Measurements from ENCODE around the gene UBE2O. TPM values are rescaled to one million over a fixed set of nuclear protein-coding genes. Genes with fewer than 3 reads are reported as not detected.

UBE2O gene
- total RNA-seq, 1 experiment from 2014 or later = 68.9 TPM

DNA sequence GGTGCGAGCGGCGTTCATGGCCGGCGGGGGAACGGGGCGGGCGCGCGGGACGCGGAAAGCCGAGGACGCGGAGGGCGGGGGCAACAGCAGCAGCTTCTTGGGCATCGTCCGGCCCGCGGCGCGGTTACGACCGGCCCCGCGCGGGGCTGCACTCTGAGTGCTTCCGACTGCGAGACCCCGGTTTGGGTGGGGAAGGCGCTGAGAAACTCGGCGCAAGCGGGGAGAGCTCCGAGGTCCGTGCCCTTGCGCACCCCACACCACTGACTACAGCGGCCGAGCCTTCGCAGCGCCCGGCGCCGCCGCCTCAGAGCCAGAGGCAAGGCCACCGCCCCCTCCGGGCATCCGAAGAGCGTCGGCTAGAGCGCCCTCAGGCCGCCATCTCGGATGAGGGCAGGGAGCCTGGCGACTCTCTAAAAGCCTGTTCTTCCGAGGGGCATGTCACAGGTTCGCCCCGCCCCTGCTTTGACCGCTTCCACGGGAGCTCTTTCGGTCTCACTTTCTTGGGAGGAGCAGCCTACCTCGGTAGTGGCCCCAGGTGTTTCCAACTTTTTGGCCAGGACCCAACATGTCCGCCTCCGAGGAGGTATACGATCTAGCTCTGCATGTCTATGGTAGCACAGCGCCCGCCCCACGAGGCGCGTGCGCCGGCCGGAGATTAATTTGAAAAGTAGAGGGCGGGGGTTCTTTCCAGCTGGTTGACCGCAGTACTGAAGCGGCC lies 99.2 kb downstream of the UBE2O start, which contains the start of gene PRPSAP1 (continued):
- TF ChIP-seq TEAD4 (CRISPR knock-in tag; IDR thresholded peaks at IDR 0.05) (no peak), ETV6 (CRISPR knock-in tag; IDR thresholded peaks at IDR 0.05) (peak; percentile 33), NR2C2 (CRISPR knock-in tag; IDR thresholded peaks at IDR 0.05) (no peak), ERG (CRISPR knock-in tag; IDR thresholded peaks at IDR 0.05) (no peak), CBFB (CRISPR knock-in tag; IDR thresholded peaks at IDR 0.05; ENCODE audit: low read depth) (no peak), KAT7 (CRISPR knock-in tag; IDR thresholded peaks at IDR 0.05; ENCODE audit: borderline replicate concordance) (0 out of 2 replicates have a peak, but pooled peaks have one; percentile 49)
- TF ChIP-seq, protein P1, sequence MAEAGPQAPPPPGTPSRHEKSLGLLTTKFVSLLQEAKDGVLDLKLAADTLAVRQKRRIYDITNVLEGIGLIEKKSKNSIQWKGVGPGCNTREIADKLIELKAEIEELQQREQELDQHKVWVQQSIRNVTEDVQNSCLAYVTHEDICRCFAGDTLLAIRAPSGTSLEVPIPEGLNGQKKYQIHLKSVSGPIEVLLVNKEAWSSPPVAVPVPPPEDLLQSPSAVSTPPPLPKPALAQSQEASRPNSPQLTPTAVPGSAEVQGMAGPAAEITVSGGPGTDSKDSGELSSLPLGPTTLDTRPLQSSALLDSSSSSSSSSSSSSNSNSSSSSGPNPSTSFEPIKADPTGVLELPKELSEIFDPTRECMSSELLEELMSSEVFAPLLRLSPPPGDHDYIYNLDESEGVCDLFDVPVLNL (CRISPR knock-in tag; IDR thresholded peaks at IDR 0.05; ENCODE audit: borderline replicate concordance, low read depth) = 0 out of 2 replicates have a peak, but pooled peaks have one; percentile 20
- TF ChIP-seq, protein P2, sequence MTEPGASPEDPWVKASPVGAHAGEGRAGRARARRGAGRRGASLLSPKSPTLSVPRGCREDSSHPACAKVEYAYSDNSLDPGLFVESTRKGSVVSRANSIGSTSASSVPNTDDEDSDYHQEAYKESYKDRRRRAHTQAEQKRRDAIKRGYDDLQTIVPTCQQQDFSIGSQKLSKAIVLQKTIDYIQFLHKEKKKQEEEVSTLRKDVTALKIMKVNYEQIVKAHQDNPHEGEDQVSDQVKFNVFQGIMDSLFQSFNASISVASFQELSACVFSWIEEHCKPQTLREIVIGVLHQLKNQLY (CRISPR knock-in tag; IDR thresholded peaks at IDR 0.05) = no peak

DNA sequence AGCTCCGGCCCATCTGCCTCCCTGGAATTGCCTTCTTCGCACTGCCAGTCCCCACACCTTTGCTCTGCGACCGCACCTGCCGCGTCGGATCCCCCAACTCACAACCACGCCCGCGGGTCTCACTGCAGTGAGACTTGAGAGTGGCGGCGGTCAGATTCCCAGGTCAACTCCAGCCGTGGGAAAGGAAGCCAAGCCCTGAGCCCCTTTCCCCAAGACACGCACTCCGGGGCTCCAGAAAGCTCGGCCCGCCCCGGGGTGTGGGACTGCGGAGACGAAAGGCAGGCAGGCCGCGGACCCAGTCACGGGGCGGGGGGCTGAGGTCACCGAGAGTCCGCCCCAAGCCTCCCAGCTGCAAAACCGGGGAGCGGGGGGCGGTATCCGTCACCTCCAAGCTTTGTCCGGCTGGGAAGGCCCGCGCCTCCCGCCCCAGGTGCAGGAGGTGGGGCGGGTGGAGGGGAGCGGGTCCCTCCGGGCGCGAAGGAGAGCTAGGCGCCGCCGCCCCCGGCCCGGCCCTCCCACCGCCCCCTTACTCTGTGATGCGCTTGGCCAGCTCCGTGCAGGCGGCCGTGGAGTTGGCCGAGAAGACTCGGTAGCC lies 99.9 kb downstream of the UBE2O start:
- CTCF ChIA-PET = interaction anchor here (0.6 to 4.4 kb wide), 25 partner anchors 9 to 522 kb away, joined by 3 to 54 read pairs (median 5); partner anchors contain the start of genes CDK3, PRCD, SPHK1 and UBE2O
- peak overlapping the region; percentile 84 for H3K27ac Mint-ChIP-seq
- H3K27me3 Mint-ChIP-seq (ENCODE audit: low read depth) = no peaks in the 10 kb centered on the region
- POLR2A ChIA-PET = interaction anchor here (0.6 to 2.1 kb wide), 7 partner anchors 13 to 567 kb away, joined by 3 to 10 read pairs (median 4); partner anchors contain the start of gene SPHK1
- H3K9me3 Mint-ChIP-seq = no peaks in the 10 kb centered on the region
- peaks cover 27% of the 10 kb centered on the region for H3K4me1 Mint-ChIP-seq
- peak; percentile 12 for ATAC-seq
- H3K36me3 Mint-ChIP-seq = peaks cover 4% of the 10 kb centered on the region; the same call in 1 of the 2 replicates
- no peak for DNase-seq (ENCODE audit: low spot score)
- TF ChIP-seq, protein P3, sequence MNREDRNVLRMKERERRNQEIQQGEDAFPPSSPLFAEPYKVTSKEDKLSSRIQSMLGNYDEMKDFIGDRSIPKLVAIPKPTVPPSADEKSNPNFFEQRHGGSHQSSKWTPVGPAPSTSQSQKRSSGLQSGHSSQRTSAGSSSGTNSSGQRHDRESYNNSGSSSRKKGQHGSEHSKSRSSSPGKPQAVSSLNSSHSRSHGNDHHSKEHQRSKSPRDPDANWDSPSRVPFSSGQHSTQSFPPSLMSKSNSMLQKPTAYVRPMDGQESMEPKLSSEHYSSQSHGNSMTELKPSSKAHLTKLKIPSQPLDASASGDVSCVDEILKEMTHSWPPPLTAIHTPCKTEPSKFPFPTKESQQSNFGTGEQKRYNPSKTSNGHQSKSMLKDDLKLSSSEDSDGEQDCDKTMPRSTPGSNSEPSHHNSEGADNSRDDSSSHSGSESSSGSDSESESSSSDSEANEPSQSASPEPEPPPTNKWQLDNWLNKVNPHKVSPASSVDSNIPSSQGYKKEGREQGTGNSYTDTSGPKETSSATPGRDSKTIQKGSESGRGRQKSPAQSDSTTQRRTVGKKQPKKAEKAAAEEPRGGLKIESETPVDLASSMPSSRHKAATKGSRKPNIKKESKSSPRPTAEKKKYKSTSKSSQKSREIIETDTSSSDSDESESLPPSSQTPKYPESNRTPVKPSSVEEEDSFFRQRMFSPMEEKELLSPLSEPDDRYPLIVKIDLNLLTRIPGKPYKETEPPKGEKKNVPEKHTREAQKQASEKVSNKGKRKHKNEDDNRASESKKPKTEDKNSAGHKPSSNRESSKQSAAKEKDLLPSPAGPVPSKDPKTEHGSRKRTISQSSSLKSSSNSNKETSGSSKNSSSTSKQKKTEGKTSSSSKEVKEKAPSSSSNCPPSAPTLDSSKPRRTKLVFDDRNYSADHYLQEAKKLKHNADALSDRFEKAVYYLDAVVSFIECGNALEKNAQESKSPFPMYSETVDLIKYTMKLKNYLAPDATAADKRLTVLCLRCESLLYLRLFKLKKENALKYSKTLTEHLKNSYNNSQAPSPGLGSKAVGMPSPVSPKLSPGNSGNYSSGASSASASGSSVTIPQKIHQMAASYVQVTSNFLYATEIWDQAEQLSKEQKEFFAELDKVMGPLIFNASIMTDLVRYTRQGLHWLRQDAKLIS (CRISPR knock-in tag; IDR thresholded peaks at IDR 0.05; ENCODE audit: borderline replicate concordance) = no peak
- no peak for TF ChIP-seq NR1H2 (CRISPR knock-in tag; IDR thresholded peaks at IDR 0.05)
- TF ChIP-seq ZNF219 (CRISPR knock-in tag; IDR thresholded peaks at IDR 0.05; ENCODE audit: borderline replicate concordance) = no peak
- TF ChIP-seq ZNF121 (CRISPR knock-in tag; IDR thresholded peaks at IDR 0.05) = no peak
- TF ChIP-seq, protein P4, sequence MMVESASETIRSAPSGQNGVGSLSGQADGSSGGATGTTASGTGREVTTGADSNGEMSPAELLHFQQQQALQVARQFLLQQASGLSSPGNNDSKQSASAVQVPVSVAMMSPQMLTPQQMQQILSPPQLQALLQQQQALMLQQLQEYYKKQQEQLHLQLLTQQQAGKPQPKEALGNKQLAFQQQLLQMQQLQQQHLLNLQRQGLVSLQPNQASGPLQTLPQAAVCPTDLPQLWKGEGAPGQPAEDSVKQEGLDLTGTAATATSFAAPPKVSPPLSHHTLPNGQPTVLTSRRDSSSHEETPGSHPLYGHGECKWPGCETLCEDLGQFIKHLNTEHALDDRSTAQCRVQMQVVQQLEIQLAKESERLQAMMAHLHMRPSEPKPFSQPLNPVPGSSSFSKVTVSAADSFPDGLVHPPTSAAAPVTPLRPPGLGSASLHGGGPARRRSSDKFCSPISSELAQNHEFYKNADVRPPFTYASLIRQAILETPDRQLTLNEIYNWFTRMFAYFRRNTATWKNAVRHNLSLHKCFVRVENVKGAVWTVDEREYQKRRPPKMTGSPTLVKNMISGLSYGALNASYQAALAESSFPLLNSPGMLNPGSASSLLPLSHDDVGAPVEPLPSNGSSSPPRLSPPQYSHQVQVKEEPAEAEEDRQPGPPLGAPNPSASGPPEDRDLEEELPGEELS (CRISPR knock-in tag; IDR thresholded peaks at IDR 0.05) = 0 out of 2 replicates have a peak, but pooled peaks have one; percentile 23
- no peak for TF ChIP-seq EMX1 (CRISPR knock-in tag; IDR thresholded peaks at IDR 0.05)
- TF ChIP-seq, protein P5, sequence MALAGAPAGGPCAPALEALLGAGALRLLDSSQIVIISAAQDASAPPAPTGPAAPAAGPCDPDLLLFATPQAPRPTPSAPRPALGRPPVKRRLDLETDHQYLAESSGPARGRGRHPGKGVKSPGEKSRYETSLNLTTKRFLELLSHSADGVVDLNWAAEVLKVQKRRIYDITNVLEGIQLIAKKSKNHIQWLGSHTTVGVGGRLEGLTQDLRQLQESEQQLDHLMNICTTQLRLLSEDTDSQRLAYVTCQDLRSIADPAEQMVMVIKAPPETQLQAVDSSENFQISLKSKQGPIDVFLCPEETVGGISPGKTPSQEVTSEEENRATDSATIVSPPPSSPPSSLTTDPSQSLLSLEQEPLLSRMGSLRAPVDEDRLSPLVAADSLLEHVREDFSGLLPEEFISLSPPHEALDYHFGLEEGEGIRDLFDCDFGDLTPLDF (CRISPR knock-in tag; IDR thresholded peaks at IDR 0.05) = no peak
- H3K4me3 Mint-ChIP-seq = peak overlapping the region; percentile 95
